Fibroblast of lung (primary cell): Measurements from ENCODE around the gene LDLRAD3. TPM values are rescaled to one million over a fixed set of nuclear protein-coding genes. Genes with fewer than 3 reads are reported as not detected.

Source experiments
- DNase-seq, 2 donors: peaks; one replicate each; pipeline versions ENCODE4 v3.0.0 to v3.0.0-alpha.2; 2010; ENCODE audit warnings: low read depth in 2 of 2
- H2AFZ ChIP-seq: 2 replicates; pipeline ENCODE4 v1.5.1; 2012; ENCODE audit warnings: low read length, control low read depth, inconsistent platforms
- H3K27ac ChIP-seq: 2 replicates; pipeline ENCODE4 v1.5.1; 2011; ENCODE audit warnings: low read length, control low read depth; ENCODE audit not compliant: insufficient read depth
- H3K27me3 ChIP-seq: 2 replicates; pipeline ENCODE4 v1.5.1; 2011; ENCODE audit warnings: mild to moderate bottlenecking, low read length; ENCODE audit not compliant: control insufficient read depth, insufficient read depth
- H3K36me3 ChIP-seq: 2 replicates; pipeline ENCODE4 v1.5.1; 2011; ENCODE audit warnings: low read length; ENCODE audit not compliant: control insufficient read depth, insufficient read depth
- H3K4me1 ChIP-seq: 2 replicates; pipeline ENCODE4 v1.5.1; 2011; ENCODE audit warnings: low read length; ENCODE audit not compliant: control insufficient read depth, insufficient read depth; ENCODE audit errors: extremely low read depth
- H3K4me2 ChIP-seq: 2 replicates; pipeline ENCODE4 v1.5.1; 2011; ENCODE audit warnings: low read length, control low read depth; ENCODE audit not compliant: insufficient read depth; ENCODE audit errors: extremely low read depth
- H3K4me3 ChIP-seq, 4 experiments: fragments of 200-600 bp in 1 of 4; sonication (generic) in 1 of 4; replicated peaks in 1 of 4; 2 replicates each; pipeline ENCODE4 v1.5.1; 2011 to 2016; ENCODE audit warnings: low read length in 4 of 4, low read depth in 3 of 4, mild to moderate bottlenecking in 3 of 4, control low read depth in 2 of 4, inconsistent platforms in 1 of 4, mixed read lengths in 1 of 4; ENCODE audit not compliant: insufficient read depth in 1 of 4; ENCODE audit errors: control extremely low read depth in 1 of 4
- H3K79me2 ChIP-seq: 2 replicates; pipeline ENCODE4 v1.5.1; 2012; ENCODE audit warnings: mild to moderate bottlenecking, low read length, inconsistent platforms; ENCODE audit not compliant: control insufficient read depth, insufficient read depth
- H3K9ac ChIP-seq: 2 replicates; pipeline ENCODE4 v1.5.1; 2011; ENCODE audit warnings: mild to moderate bottlenecking, low read length, control low read depth; ENCODE audit not compliant: insufficient read depth
- H3K9me3 ChIP-seq: 2 replicates; pipeline ENCODE4 v1.5.1; 2012; ENCODE audit warnings: low read depth, low read length; ENCODE audit not compliant: control insufficient read depth, insufficient read depth
- H4K20me1 ChIP-seq: 2 replicates; pipeline ENCODE4 v1.5.1; 2011; ENCODE audit warnings: low read length; ENCODE audit not compliant: control insufficient read depth, insufficient read depth; ENCODE audit errors: extremely low read depth
- CTCF ChIP-seq, 2 donors: IDR thresholded peaks in 1 of 2; conservative IDR thresholded peaks in 1 of 2; 1 replicate in 1 of 2; 2 replicates in 1 of 2; pipeline ENCODE4 v1.5.1; 2011 to 2012; ENCODE audit warnings: low read length in 2 of 2, control low read depth in 1 of 2, inconsistent platforms in 1 of 2, low read depth in 1 of 2, mild to moderate bottlenecking in 1 of 2
- EZH2 ChIP-seq: IDR thresholded peaks from 2 replicates; pipeline ENCODE4 v1.5.1; 2012; ENCODE audit warnings: low read length, control low read depth, mild to moderate bottlenecking; ENCODE audit errors: missing control alignments
- polyA plus RNA-seq, 2 donors: library from polyadenylated mRNA; depleted of rRNA in 1 of 2; stranded (reverse) in 1 of 2; unstranded in 1 of 2; fragments of >200 nt; gene quantifications; 2 replicates each; pipeline ENCODE4 v1.2.1, GENCODE V29; 2011 to 2012; ENCODE audit warnings: missing spikeins in 1 of 2
- total RNA-seq: library from RNA; depleted of rRNA; stranded (reverse); fragments of >200 nt; gene quantifications from 2 replicates; pipeline ENCODE4 v1.2.1, GENCODE V29; 2014

LDLRAD3 gene
- total and polyA plus RNA-seq, 2 donors (not counting 1 experiment from before 2014, with no cell fraction given), result 3.8 to 7.8 TPM

- Histone ChIP-seq H3K79me2 (no peaks in the 10 kb centered on the region), H3K9ac (no peak overlapping the region), H3K27ac (no peak overlapping the region), H3K4me2 (no peak overlapping the region), H3K4me1 (peaks cover 8% of the 10 kb centered on the region), H4K20me1 (no peaks in the 10 kb centered on the region), H2AFZ (no peak overlapping the region), H3K36me3 (no peaks in the 10 kb centered on the region), H3K27me3 (no peaks in the 10 kb centered on the region), H3K4me3 (no peak overlapping the region), H3K9me3 (no peaks in the 10 kb centered on the region)
- peak in 1 of 2 donors; percentile 28 for DNase-seq
- TF ChIP-seq EZH2 (no peak), CTCF (conservative IDR thresholded peaks at IDR 0.05 in 1 of 2, IDR thresholded peaks at IDR 0.05 in 1 of 2; ENCODE audit: low read depth in 1 of 2, low read length in 2 of 2) (no peak)
These were observed 213.1 kb downstream of the LDLRAD3 start for GRCh38 chr11:36156817-36157519.

- Histone ChIP-seq H3K79me2 (no peaks in the 10 kb centered on the region), H3K9ac (no peak overlapping the region), H3K27me3 (no peaks in the 10 kb centered on the region), H3K9me3 (no peaks in the 10 kb centered on the region), H3K36me3 (no peaks in the 10 kb centered on the region), H2AFZ (no peak overlapping the region), H4K20me1 (no peaks in the 10 kb centered on the region), H3K27ac (no peak overlapping the region), H3K4me1 (peaks cover 9% of the 10 kb centered on the region), H3K4me2 (no peak overlapping the region), H3K4me3 (no peak overlapping the region)
- no peak for TF ChIP-seq EZH2
- no peak for TF ChIP-seq CTCF (conservative IDR thresholded peaks at IDR 0.05 in 1 of 2, IDR thresholded peaks at IDR 0.05 in 1 of 2; ENCODE audit: low read depth in 1 of 2, low read length in 2 of 2)
- DNase-seq, result no peak
These were observed 216.2 kb downstream of the LDLRAD3 start for GRCh38 chr11:36160091-36160490.

- no peak overlapping the region for H3K4me3 ChIP-seq
- H3K9ac ChIP-seq, result no peak overlapping the region
- H3K27ac ChIP-seq, result no peak overlapping the region
- no peak overlapping the region for H2AFZ ChIP-seq
- H3K4me1 ChIP-seq, result peaks cover 7% of the 10 kb centered on the region
- no peaks in the 10 kb centered on the region for H4K20me1 ChIP-seq
- H3K27me3 ChIP-seq, result no peaks in the 10 kb centered on the region
- no peak overlapping the region for H3K4me2 ChIP-seq
- TF ChIP-seq EZH2 (no peak), CTCF (conservative IDR thresholded peaks at IDR 0.05 in 1 of 2, IDR thresholded peaks at IDR 0.05 in 1 of 2; ENCODE audit: low read depth in 1 of 2, low read length in 2 of 2) (no peak)
- no peaks in the 10 kb centered on the region for H3K79me2 ChIP-seq
- DNase-seq, result no peak
- no peaks in the 10 kb centered on the region for H3K9me3 ChIP-seq
- no peaks in the 10 kb centered on the region for H3K36me3 ChIP-seq
These were observed 217.7 kb downstream of the LDLRAD3 start for GRCh38 chr11:36161572-36161971.
